Adrenal gland (tissue), 12 donors: ENCODE measurements around the gene PAMR1. TPM values are rescaled to one million over a fixed set of nuclear protein-coding genes. Genes with fewer than 3 reads are reported as not detected.

ENCODE experiments used
- DNase-seq, 7 donors: peaks; one replicate each; pipeline ENCODE4 v3.0.0-alpha.2; 2019 to 2020
- H3K27ac ChIP-seq, 5 donors: fragments of 200-600 bp; sonication (generic) in 4 of 5; 1 replicate in 3 of 5; 2 replicates in 2 of 5; pipeline versions ENCODE4 v1.5.1 to v1.8.0; 2016 to 2020; ENCODE audit warnings: mild to moderate bottlenecking in 1 of 5
- H3K27me3 ChIP-seq: fragments of 200-600 bp; 2 replicates; pipeline ENCODE4 v1.8.0; 2021
- H3K36me3 ChIP-seq, 2 donors: fragments of 200-600 bp; replicated peaks in 1 of 2; 1 replicate in 1 of 2; 2 replicates in 1 of 2; pipeline versions ENCODE4 v1.5.1 to v1.8.0; 2018 to 2022
- H3K4me1 ChIP-seq, 2 donors: fragments of 200-600 bp; replicated peaks in 1 of 2; 1 replicate in 1 of 2; 2 replicates in 1 of 2; pipeline versions ENCODE4 v1.5.1 to v1.8.0; 2018 to 2021
- H3K4me3 ChIP-seq, 4 donors: fragments of 200-600 bp; sonication (generic) in 3 of 4; one replicate each; pipeline ENCODE4 v1.5.1; 2016 to 2018
- H3K9me3 ChIP-seq, 3 donors: fragments of 200-600 bp; sonication (generic) in 1 of 3; replicated peaks in 1 of 3; 1 replicate in 2 of 3; 2 replicates in 1 of 3; pipeline versions ENCODE4 v1.5.1 to v1.8.0; 2016 to 2021
- CTCF ChIP-seq, 6 experiments: fragments of 450-650 bp in 4 of 6; fragments of 200-600 bp in 2 of 6; sonication (generic) in 1 of 6; IDR thresholded peaks; 1 replicate in 5 of 6; 2 replicates in 1 of 6; pipeline versions ENCODE4 v1.5.1 to v1.8.0; 2016 to 2021; ENCODE audit warnings: antibody characterized with exemption in 6 of 6, mild to moderate bottlenecking in 2 of 6, moderate library complexity in 1 of 6
- POLR2A ChIP-seq, 2 donors: fragments of 450-650 bp; IDR thresholded peaks; one replicate each; pipeline ENCODE4 v1.6.1; 2017; ENCODE audit warnings: antibody characterized with exemption in 2 of 2, mild to moderate bottlenecking in 2 of 2, moderate library complexity in 1 of 2
- WGBS, 4 donors: extraction: QIAGEN DNeasy Blood & Tissue Kit in 2 of 4; methylation state at CpG; one replicate each; pipeline versions ENCODE4 v1.1.5 to v1.1.7; 2013 to 2017; 5-methylcytosine and 5-hydroxymethylcytosine counted together
- intact Hi-C, 2 donors: fragments of 100-400 bp; cut with DNase I; formaldehyde crosslinking; loops; one replicate each; pipeline versions ENCODE4 v1.14.1 to v1.15.0; 2022 to 2023
- polyA plus RNA-seq, 3 donors: library from polyadenylated mRNA; stranded (reverse); fragments of 200-250 nt in 2 of 3; fragments of 350-450 nt in 1 of 3; fragmentation: Illumina TruSeq in 1 of 3; extraction: RNeasy Lipid Tissue Mini Kit (QIAGEN cat#74804) in 1 of 3; gene quantifications; one replicate each; pipeline ENCODE4 v1.2.3, GENCODE V29; 2013 to 2014
- total RNA-seq, 9 donors: library from RNA; depleted of rRNA in 4 of 9; stranded (reverse); fragments of >200 nt in 4 of 9; fragments of 120-200 nt in 1 of 9; fragmentation: NEBNext Ultra II Directional in 1 of 9; extraction: Animal tissue kit (Norgen Biotek cat#: 25700) in 1 of 9; gene quantifications; one replicate each; pipeline versions ENCODE4 v1.1.0 to v1.2.4, GENCODE V29; 2013 to 2023
- donor health status: healthy with polysubstance abuse.
- donor health status: Bipolar disorder and iron deficiency.
- donor health status: DM: yes; HTN: yes; CAD: no.
- donor health status: DM: no; HTN: no; CAD: no.
- donor health status: DM: no; HTN: no; CAD: no.
- donor health status: DM: yes; HTN: yes; CAD: no.

Gene PAMR1
- total and polyA plus RNA-seq, 12 donors, result 4.3 to 25.7 (median 11.2) TPM

DNA sequence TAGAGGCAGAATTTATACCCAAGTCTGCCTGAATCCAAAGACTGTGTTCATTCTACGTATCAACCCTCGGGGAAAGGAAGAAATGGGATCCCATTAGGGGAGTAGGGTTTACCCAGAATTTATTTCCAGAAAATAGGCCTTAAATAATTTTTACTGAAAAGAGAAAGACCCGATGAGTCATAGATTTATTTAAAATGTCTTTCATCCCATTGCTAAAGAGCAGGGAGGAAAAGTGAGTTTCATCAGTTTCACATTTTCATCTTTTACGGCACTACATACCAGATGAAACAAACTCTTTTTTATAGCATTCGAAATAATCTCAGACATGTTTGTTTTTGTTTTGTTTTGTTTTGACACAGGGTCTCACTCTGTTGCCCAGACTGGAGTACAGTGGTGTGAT lies 137.4 kb downstream of the PAMR1 start:
- 87 to 92% (median 91%) methylated on average over 5 of the region's 5 CpGs for WGBS, 4 donors
- H3K9me3 ChIP-seq, result no peaks in the 10 kb centered on the region
- TF ChIP-seq POLR2A (IDR thresholded peaks at IDR 0.05) (no peak), CTCF (IDR thresholded peaks at IDR 0.05) (no peak)
- DNase-seq, result no peak
- no peaks in the 10 kb centered on the region for H3K27me3 ChIP-seq
- H3K36me3 ChIP-seq, result no peaks in the 10 kb centered on the region
- intact Hi-C loops, result no loop called here
- H3K4me1 ChIP-seq, result peaks cover 5 to 12% of the 10 kb centered on the region in 2 donors
- H3K27ac ChIP-seq, result no peak overlapping the region
- no peak overlapping the region for H3K4me3 ChIP-seq

- Histone ChIP-seq H3K36me3 (no peaks in the 10 kb centered on the region), H3K9me3 (no peaks in the 10 kb centered on the region), H3K4me1 (peaks cover 5 to 12% of the 10 kb centered on the region in 2 donors), H3K27ac (no peak overlapping the region), H3K27me3 (no peaks in the 10 kb centered on the region), H3K4me3 (no peak overlapping the region)
- DNase-seq, result no peak
- TF ChIP-seq CTCF (IDR thresholded peaks at IDR 0.05), result peak in 1 of 6 experiments; percentile 58
- no peak for TF ChIP-seq POLR2A (IDR thresholded peaks at IDR 0.05)
- 53 to 70% (median 62%) methylated on average over 4 of the region's 4 CpGs for WGBS, 4 donors
- intact Hi-C loops, result no loop called here
Measured at GRCh38 chr11:35387111-35387982, 138.1 kb downstream of the PAMR1 start.

- DNase-seq, result no peak
- Histone ChIP-seq H3K4me3 (no peak overlapping the region), H3K36me3 (no peaks in the 10 kb centered on the region), H3K27ac (no peak overlapping the region), H3K4me1 (no peaks in the 10 kb centered on the region), H3K27me3 (no peaks in the 10 kb centered on the region), H3K9me3 (no peaks in the 10 kb centered on the region)
- TF ChIP-seq CTCF (IDR thresholded peaks at IDR 0.05) (no peak), POLR2A (IDR thresholded peaks at IDR 0.05) (no peak)
- intact Hi-C loops, result no loop called here
- WGBS, 4 donors, result 82 to 93% (median 91%) methylated on average over 5 of the region's 5 CpGs
Measured at GRCh38 chr11:35383953-35384352, 141.5 kb downstream of the PAMR1 start.

Other genes starting within 250 kb of the PAMR1 start
- gene SLC1A2, start 106.1 kb downstream of the PAMR1 start, total RNA-seq, result 100 to 1,000 TPM in 1 of 9 donors, 10 to 100 TPM in 4, 1 to 10 TPM in 4; 2.3 to 517 (median 10.2) TPM
- gene SLC1A2, start 106.1 kb downstream of the PAMR1 start, polyA plus RNA-seq, result 10 to 100 TPM in 1 of 3 donors, 1 to 10 TPM in 2; 1.4 to 13.3 (median 2.2) TPM
- 10 to 100 TPM in 5 of 9 donors, 1 to 10 TPM in 4; 4.3 to 37.1 (median 10.4) TPM for gene FJX1, start 92.8 kb upstream of the PAMR1 start, total RNA-seq
- 10 to 100 TPM in 1 of 3 donors, 1 to 10 TPM in 2; 1.1 to 11.2 (median 5.4) TPM for gene FJX1, start 92.8 kb upstream of the PAMR1 start, polyA plus RNA-seq
- 10 to 100 TPM; 19.0 to 89.8 (median 40.3) TPM for gene TRIM44, start 137.2 kb upstream of the PAMR1 start, total RNA-seq
- 10 to 100 TPM in 2 of 3 donors, 1 to 10 TPM in 1; 5.5 to 59.8 (median 12.5) TPM for gene TRIM44, start 137.2 kb upstream of the PAMR1 start, polyA plus RNA-seq